ENCODE data around the gene DENND5B.
A peak's percentile ranks its signal among the peaks of the same experiment; 100 is the strongest.

The DENND5B gene

DNA sequence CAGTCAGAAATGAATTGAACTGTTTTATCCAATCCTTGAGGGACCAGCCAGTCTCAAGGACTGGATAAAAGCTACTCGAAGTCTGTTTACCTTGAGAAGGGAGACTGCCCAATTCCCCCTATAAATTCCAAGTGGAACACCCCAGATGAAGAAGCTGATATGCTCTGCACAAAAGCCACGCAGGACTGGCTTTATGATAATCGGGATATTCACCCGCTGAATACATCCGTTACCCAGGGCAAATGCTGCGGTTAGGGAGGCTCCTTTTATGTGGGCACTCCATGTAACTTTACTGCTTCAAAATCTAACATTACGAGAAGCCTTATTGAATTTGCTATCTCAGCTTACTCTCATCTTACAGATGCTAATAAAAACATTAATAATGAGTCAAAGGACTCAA, 119.1 kb downstream of the DENND5B start:
- no peak for DNase-seq (ENCODE audit: low spot score)

DNA sequence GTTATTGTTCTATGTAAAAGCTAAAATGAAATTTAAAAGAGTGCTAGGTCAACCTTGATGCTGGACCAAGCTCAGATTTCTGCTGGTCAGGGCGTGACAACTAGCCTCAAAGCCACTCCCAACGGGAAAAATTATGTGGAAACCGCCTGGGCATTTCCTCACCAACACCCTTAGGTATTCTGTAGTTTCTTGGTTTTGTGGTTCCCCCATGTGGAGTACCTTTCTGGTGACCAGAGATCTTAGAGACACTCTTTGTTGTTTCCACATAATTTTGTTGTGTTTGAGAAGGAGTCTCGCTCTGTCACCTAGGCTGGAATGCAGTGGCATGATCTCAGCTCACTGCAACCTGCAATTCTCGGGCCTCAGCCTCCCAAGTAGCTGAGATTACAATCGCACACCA, 119.9 kb downstream of the DENND5B start:
- no peak for DNase-seq (ENCODE audit: low spot score)

GRCh38 chr12:31470459-31470858, 120.5 kb downstream of the DENND5B start:
- DNase-seq (ENCODE audit: low spot score): no peak

- no peak for DNase-seq (ENCODE audit: low spot score)
Measured at GRCh38 chr12:31466768-31467167, 124.2 kb downstream of the DENND5B start.

GRCh38 chr12:31465002-31465401, 125.9 kb downstream of the DENND5B start:
- no peak for DNase-seq (ENCODE audit: low spot score)

DNA sequence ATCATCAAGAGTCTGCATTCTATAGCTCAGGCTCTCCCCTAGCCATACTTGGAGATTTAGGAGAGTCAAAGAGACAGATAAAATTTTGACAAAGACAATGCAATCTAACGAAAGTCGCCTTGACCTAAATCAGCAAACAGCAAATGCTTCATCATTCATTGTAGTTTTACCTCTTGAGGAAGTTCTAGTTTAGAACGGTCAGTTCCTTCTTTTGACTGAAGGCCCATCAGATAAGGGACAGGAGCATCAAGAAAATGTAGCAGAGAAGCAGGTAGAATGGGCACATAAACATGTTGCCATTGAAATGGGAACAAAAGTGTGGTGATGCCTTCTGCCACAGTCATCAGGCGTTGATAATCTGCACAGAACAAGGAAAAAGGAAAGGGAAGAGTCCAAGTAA, 130.9 kb downstream of the DENND5B start:
- no peak for DNase-seq (ENCODE audit: low spot score)

DNA sequence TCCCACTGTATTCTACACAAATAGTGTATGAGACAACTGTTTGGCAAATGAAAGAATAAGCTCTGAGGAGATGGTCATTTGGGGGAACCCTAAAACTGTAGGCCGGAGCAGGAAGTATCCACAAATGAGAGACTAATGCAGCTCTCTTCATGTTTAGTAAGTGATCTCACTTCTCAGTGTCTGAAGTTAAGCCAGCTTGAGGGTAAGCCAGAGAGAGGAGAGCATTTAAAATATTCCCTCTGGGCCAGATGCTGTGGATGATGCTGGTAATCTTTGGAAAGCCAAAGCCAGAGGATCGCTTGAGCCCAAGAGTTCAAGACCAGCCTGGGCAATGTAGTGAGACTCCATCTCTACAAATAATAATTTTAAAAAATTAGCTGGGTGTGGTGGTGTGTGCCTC, 134.4 kb downstream of the DENND5B start:
- DNase-seq (ENCODE audit: low spot score): no peak

DNA sequence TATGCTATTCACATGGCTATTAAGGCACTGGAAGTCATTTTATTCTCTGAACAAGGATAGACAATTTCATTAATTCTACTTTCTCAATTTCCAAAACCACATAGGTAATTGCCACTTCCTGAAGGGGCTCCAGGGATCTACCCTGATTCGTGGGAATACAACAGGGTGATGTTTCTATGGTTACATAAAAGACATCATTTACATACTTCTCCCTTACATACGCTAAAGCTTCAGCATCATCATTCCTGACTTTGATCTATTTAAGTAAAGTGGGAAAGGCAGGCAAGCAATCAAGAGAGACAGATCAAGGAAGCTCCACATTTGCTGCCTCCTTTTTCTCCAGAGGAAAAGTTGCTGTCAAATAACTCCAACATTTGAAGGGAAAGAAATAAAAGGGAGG, 146.2 kb downstream of the DENND5B start:
- DNase-seq (ENCODE audit: low spot score): no peak

DNA sequence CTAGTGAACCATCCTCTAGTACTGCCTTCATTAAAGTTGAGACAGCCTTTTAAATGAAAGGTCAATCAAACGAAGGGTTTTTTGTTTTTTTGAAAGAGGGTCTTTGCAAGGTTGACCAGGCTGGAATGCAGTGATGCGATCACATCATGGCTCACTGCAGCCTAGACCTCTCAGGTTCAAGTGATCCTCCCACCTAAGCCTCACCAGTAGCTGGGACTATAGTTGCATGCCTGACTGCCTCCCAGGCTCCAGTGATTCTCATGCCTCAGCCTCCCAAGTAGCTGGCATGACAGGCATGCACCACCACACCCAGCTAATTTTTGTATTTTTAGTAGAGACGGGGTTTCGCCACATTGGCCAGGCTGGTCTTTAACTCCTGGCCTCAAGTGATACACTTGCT, 150.3 kb downstream of the DENND5B start:
- no peak for DNase-seq (ENCODE audit: low spot score)

DNA sequence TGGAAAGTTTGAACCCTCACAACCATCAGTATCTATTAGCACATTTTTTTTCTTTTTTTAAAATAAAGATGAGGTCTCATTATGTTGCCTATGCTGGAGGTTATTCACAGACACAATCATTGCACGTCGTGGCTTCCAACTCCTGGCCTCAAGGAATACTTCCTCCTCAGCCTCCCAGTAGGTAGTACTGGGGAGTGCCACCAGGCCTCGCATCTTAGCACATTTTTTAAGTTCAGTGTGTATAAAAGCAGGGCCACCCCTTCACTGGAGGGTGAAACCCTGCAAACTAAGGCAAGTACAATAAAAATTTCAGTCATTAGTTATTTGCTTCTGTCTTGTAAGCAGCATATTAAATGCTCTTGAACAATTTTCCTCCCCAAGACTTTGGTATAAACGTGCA, 150.8 kb downstream of the DENND5B start:
- no peak for DNase-seq (ENCODE audit: low spot score)

GRCh38 chr12:31431721-31432240, 159.2 kb downstream of the DENND5B start:
- DNase-seq (ENCODE audit: low spot score): no peak

DNA sequence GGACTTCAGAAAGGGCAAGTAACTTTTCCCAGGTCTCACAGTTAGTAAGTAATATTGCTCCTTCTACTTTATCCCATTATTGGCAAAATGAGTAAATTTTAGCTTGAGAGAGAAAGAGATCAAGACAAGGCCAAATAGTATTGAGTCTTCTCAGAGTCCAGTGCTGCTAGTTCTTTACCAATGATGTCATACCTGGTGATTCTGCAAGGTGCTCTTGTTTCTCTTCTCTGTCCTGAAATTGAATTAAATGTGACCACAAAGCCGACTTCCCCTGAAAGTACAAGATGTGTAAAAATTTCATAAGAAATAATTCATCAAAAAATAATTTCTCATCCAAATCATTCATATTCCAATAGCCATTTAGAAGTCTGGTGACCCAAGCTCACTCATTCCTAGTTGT, 167.5 kb downstream of the DENND5B start:
- no peak for DNase-seq (ENCODE audit: low spot score)

GRCh38 chr12:31412292-31412801, 178.6 kb downstream of the DENND5B start:
- no peak for DNase-seq (ENCODE audit: low spot score)

DNA sequence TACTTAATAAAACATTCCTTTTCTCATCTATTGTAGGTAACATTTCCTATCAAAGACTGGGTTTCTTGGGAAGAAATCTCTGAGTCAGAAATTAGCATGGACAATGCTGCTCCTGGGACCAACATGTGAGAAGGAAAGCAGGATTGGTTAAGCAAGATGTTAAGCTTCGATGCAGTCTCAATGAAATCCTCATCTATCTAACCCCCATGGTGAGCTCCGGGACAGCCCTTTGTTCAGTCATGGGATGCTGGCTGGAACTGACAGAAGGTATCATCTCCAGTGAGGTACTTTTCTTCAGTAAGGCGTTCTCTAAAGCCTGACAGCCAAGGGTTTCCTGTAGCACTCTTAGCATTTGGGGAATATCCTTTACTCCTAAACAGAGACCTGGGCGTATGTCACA, 182.2 kb downstream of the DENND5B start:
- DNase-seq (ENCODE audit: low spot score): no peak

GRCh38 chr12:31407562-31407961, 183.4 kb downstream of the DENND5B start:
- DNase-seq (ENCODE audit: low spot score): no peak

DNA sequence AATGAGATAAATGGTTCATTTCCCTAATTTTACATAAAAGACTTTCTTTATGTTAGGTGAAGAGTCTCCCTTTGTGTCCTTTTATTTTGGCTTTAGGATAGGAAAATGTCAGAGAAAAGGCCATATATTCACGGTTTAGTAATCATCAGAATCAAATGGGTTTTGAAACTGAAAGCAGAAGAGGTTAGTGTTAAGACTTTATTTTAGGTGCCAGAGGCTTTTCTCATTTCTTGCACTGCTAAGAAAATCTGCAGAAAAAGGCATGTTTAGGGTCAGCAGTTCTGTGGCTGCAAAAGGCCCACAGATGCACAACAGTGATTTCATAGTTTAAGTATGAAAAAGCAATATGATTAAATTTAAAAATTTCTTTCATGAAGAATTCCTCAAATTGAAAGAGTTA, 184.6 kb downstream of the DENND5B start:
- DNase-seq (ENCODE audit: low spot score): no peak

DNA sequence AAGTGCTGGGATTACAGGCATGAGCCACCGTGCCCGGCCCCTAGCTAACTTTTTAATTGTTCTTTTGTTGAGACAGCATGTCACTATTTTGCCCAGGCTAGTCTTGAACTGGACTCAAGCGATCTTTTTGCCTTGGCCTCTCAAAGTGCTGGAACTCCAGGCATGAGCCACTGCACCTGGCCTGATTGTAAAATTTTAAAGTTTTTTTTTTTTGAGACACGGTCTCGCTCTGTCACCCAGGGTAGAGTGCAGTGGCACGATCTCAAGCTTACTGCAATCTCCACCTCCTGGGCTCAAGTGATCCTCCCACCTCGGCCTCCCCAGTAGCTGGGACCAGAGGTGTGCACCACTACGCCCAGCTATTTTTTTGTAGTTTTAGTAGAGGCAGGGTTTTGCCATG, 185.9 kb downstream of the DENND5B start:
- DNase-seq (ENCODE audit: low spot score): no peak

GRCh38 chr12:31403099-31403607, 187.8 kb downstream of the DENND5B start:
- peak; percentile 93 for DNase-seq (ENCODE audit: low spot score)

DNA sequence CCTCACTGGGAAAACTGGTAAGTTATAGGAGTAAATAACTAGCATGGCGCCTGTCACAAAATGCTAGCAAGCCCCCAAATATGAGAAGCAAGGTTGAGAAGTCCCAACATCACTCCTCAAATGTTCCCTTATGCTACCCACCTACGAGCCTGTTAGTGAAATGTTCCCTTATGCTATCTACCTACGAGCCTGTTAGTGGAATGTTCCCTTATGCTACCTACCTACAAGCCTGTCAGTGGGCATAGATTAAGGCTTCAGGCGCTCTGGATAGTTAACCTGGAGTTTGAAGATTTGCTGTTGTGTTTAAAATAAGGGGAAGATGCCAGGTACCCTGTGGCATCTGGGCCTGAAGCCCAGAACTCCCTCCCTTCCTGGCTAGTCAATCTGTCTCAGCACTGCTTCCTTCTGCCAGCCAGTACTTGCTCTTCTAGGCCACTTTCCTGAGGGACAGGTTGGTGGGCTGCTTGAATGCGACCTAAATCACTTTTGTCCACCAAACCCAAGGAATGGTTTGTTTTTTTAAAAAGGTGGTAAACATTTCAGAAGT, 197.9 kb downstream of the DENND5B start:
- DNase-seq (ENCODE audit: low spot score): peak; percentile 98

- DNase-seq (ENCODE audit: low spot score): peak; percentile 41
Measured at GRCh38 chr12:31390991-31391390, 199.9 kb downstream of the DENND5B start.

- DNase-seq (ENCODE audit: low spot score): no peak
Measured at GRCh38 chr12:31388713-31389112, 202.2 kb downstream of the DENND5B start.

DNA sequence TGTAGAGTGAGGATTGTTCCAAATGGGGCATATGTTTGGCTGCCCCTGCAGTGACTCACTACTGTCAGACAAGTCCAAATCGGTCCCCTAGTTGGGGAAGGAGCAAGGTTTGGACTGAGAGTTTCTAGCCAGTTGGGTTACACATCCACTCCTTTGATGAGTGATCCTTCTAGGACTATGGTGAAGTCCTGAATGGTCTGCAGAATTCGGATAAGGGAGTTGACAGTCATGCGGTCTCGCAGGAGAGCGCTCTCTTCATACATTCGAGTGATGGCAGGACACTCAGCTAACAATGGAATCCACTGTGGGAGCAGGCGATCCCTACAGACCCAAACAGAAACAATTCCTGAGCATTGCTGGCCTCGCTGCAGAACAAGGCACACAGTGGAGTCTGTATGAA, 203.5 kb downstream of the DENND5B start:
- DNase-seq (ENCODE audit: low spot score): peak; percentile 80

DNA sequence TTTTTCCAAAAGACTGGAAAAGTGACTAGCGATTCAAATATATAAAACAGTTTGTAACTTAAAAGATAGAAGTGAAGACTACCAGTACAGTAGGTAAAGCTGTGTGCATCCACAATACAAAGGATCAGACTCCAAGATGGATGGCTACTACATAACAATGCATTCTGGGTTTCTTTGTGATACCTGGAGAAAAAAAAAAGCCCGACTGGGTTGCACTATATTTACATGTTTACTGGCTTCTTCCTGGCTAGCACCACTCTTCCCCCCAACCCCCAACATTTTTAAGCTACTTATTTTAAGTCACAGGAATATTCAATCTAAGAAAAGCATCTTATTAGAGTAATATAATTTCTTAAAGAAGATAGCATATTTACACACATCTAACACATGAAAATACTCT, 203.9 kb downstream of the DENND5B start:
- DNase-seq (ENCODE audit: low spot score): no peak

DNA sequence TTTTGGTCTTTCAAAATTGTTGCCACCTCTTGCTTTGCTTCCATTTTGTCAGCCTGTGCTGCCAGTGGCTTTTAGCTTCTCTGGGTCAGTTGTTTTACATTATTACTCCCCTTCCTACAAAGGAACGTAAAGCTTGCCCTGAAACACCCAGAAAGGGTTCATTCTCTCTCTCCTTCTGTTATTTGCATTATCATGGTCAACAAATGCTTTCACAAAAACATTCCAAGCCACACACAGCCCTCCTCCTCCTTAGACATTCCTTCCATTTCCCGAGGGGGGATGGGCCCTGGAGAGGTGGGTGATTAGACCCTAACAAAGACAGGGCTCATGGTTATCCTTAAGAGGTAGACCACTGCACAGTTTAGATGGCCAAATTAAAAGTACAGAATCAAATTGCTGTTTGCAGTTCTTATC, 204.6 kb downstream of the DENND5B start:
- DNase-seq (ENCODE audit: low spot score): no peak
